ENCODE measurements around the gene CLRN1.

Gene CLRN1

DNA sequence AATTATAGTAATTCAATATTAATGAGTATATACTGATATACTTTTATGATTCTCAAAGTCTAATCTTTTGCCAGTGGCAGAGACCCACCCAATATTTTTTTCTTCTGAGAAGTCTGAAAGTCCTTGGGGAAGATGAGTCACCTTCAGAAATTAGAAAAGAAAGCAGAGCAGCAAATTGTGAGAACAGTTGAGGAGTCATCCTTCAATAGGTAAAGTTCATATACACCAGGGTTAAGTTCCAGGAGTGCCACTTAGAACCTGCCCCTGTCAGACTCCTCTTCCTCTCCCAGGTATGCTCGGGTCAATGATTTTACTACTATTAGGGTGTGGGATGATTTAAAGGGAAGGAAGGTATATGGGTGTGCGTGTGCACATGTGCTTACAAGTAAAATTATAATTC, 7.1 kb downstream of the CLRN1 start:
- Histone ChIP-seq H3K9me2 (replicated peaks; ENCODE audit: insufficient read depth, low read length) (no peaks in the 10 kb centered on the region), H3K27me3 (ENCODE audit: low read length) (no peaks in the 10 kb centered on the region), H3K9ac (ENCODE audit: low read length) (no peak overlapping the region), H2AFZ (ENCODE audit: low read depth, low read length, severe bottlenecking) (no peak overlapping the region), H3K4me3 (ENCODE audit: insufficient read depth, low read length, poor library complexity, severe bottlenecking) (no peak overlapping the region), H3K27ac (ENCODE audit: low read depth, low read length) (no peak overlapping the region), H3K4me2 (ENCODE audit: low read depth, low read length, poor library complexity, severe bottlenecking) (no peak overlapping the region), H3K36me3 (ENCODE audit: low read length) (no peaks in the 10 kb centered on the region), H3K79me2 (ENCODE audit: insufficient read depth, low read length) (no peaks in the 10 kb centered on the region), H4K20me1 (ENCODE audit: low read depth, low read length) (no peaks in the 10 kb centered on the region), H3K9me3 (ENCODE audit: insufficient read depth, low read length) (no peaks in the 10 kb centered on the region), H3F3A (ENCODE audit: insufficient read depth) (no peaks in the 10 kb centered on the region)
- no peak for TF ChIP-seq EZH2phosphoT487 (conservative IDR thresholded peaks at IDR 0.05; ENCODE audit: low read length)
- TF ChIP-seq, protein P1, sequence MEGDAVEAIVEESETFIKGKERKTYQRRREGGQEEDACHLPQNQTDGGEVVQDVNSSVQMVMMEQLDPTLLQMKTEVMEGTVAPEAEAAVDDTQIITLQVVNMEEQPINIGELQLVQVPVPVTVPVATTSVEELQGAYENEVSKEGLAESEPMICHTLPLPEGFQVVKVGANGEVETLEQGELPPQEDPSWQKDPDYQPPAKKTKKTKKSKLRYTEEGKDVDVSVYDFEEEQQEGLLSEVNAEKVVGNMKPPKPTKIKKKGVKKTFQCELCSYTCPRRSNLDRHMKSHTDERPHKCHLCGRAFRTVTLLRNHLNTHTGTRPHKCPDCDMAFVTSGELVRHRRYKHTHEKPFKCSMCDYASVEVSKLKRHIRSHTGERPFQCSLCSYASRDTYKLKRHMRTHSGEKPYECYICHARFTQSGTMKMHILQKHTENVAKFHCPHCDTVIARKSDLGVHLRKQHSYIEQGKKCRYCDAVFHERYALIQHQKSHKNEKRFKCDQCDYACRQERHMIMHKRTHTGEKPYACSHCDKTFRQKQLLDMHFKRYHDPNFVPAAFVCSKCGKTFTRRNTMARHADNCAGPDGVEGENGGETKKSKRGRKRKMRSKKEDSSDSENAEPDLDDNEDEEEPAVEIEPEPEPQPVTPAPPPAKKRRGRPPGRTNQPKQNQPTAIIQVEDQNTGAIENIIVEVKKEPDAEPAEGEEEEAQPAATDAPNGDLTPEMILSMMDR (IDR thresholded peaks at IDR 0.05; ENCODE audit: insufficient read depth, low read length, poor library complexity, severe bottlenecking) = no peak

DNA sequence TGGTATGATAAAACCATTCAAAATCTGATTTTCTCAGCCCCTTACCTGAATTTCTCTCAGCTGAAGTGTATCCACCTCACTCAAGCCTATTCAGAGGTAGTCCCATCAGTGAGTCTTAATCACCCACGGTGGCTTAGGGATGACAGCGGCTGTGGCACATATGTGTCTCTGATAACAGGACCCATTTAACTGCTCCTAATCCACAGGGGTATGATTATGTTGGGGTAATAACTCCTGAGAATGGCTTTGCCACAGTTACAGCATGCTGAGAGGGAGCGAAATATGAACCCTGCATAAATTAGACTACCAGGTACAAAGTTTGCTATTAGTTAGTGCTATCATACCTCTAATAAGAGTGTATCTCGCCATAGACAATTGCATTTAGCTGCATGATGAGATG, 10.6 kb downstream of the CLRN1 start:
- TF ChIP-seq, protein P1 (IDR thresholded peaks at IDR 0.05; ENCODE audit: insufficient read depth, low read length, poor library complexity, severe bottlenecking) = no peak
- no peak for TF ChIP-seq EZH2phosphoT487 (conservative IDR thresholded peaks at IDR 0.05; ENCODE audit: low read length)
- Histone ChIP-seq H4K20me1 (ENCODE audit: low read depth, low read length) (no peaks in the 10 kb centered on the region), H3F3A (ENCODE audit: insufficient read depth) (no peaks in the 10 kb centered on the region), H3K4me2 (ENCODE audit: low read depth, low read length, poor library complexity, severe bottlenecking) (no peak overlapping the region), H3K27ac (ENCODE audit: low read depth, low read length) (no peak overlapping the region), H3K9me2 (replicated peaks; ENCODE audit: insufficient read depth, low read length) (no peaks in the 10 kb centered on the region), H2AFZ (ENCODE audit: low read depth, low read length, severe bottlenecking) (no peak overlapping the region), H3K4me3 (ENCODE audit: insufficient read depth, low read length, poor library complexity, severe bottlenecking) (no peak overlapping the region), H3K27me3 (ENCODE audit: low read length) (no peaks in the 10 kb centered on the region), H3K9ac (ENCODE audit: low read length) (no peak overlapping the region), H3K79me2 (ENCODE audit: insufficient read depth, low read length) (no peaks in the 10 kb centered on the region), H3K9me3 (ENCODE audit: insufficient read depth, low read length) (no peaks in the 10 kb centered on the region), H3K36me3 (ENCODE audit: low read length) (no peaks in the 10 kb centered on the region)

DNA sequence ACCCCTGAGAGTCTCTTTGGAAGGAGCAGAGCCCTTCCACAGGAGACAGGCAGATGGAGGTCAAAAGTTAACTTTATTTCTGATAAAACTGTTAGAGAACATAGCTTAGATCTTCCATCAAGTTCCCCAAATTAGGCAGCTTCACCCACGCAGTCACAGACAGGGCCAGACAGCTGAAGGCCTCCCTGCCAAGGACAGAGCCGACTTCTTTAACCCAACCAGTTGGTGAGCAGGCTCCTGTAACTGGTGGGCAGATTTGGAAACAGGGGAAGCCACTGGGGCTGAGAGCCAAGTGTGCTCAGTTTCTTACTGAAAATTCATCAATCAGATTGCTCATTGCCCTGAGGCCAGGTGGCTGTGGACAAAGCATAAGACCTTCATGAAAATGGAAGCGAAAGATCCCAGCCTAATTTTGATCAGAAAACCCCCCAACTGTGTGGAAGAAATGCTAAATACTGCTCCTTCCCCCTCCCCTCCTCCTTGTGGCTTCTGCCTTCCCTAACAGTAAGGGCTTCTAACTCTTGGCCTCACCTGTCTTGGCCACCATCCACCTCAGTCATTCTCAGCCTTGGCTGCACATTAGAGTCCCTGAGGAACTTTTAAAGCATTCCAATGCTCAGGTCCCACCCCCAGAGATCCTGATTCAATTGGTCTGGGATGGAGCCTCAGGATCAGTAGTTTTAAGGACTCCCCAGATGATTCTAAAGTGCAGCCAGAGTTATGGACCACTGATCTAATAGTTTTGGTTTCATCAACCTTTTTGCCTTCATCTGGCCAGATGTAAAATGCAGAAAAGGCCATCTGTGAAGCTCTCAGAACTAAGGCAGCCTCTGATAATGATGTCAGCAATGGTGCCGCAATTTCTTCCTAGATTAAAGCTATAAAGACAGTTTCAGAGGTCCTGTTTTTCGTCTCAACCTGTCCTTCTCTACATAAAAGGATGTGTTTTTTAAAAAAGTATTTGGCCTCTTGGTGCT, 11.5 kb downstream of the CLRN1 start:
- H3K27ac ChIP-seq (ENCODE audit: low read depth, low read length) = no peak overlapping the region

More for the DNA sequence above, 11.5 kb downstream of the CLRN1 start:
- H3K9me2 ChIP-seq (replicated peaks; ENCODE audit: insufficient read depth, low read length) = no peaks in the 10 kb centered on the region
- H3K36me3 ChIP-seq (ENCODE audit: low read length) = no peaks in the 10 kb centered on the region
- no peak overlapping the region for H3K4me2 ChIP-seq (ENCODE audit: low read depth, low read length, poor library complexity, severe bottlenecking)
- no peaks in the 10 kb centered on the region for H4K20me1 ChIP-seq (ENCODE audit: low read depth, low read length)
- H3F3A ChIP-seq (ENCODE audit: insufficient read depth) = no peaks in the 10 kb centered on the region
- no peak overlapping the region for H3K4me3 ChIP-seq (ENCODE audit: insufficient read depth, low read length, poor library complexity, severe bottlenecking)
- no peak overlapping the region for H2AFZ ChIP-seq (ENCODE audit: low read depth, low read length, severe bottlenecking)
- no peaks in the 10 kb centered on the region for H3K9me3 ChIP-seq (ENCODE audit: insufficient read depth, low read length)
- no peaks in the 10 kb centered on the region for H3K27me3 ChIP-seq (ENCODE audit: low read length)
- H3K79me2 ChIP-seq (ENCODE audit: insufficient read depth, low read length) = no peaks in the 10 kb centered on the region
- no peak for TF ChIP-seq EZH2phosphoT487 (conservative IDR thresholded peaks at IDR 0.05; ENCODE audit: low read length)
- TF ChIP-seq, protein P1 (IDR thresholded peaks at IDR 0.05; ENCODE audit: insufficient read depth, low read length, poor library complexity, severe bottlenecking) = no peak
- no peak overlapping the region for H3K9ac ChIP-seq (ENCODE audit: low read length)

Measured in SU-DHL-6 (cell line).